HG02840 (cell line): ENCODE results near the gene SNRNP35.
"Not testable (repeated sequence)": the region's sequence is repeated elsewhere in the genome, so short reads cannot be mapped to it uniquely, and the experiment has no call there.

Experiments
- ATAC-seq: cut with Tn5 transposase; IDR thresholded peaks from one replicate; pipeline ENCODE4 v1.9.1; 2021; ENCODE audit warnings: mild to moderate bottlenecking, moderate library complexity, moderate number of reproducible peaks; ENCODE audit not compliant: unreplicated experiment, low FRiP score

SNRNP35 gene, protein sequence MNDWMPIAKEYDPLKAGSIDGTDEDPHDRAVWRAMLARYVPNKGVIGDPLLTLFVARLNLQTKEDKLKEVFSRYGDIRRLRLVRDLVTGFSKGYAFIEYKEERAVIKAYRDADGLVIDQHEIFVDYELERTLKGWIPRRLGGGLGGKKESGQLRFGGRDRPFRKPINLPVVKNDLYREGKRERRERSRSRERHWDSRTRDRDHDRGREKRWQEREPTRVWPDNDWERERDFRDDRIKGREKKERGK

GRCh38 chr12:123457980-123458779 is at the start of gene SNRNP35:
Gene SNRNP35 (plus strand): TSS chr12:123458139. CDS start chr12:123465541, 7,402 bp downstream.
- ATAC-seq, result peak; percentile 61

DNA sequence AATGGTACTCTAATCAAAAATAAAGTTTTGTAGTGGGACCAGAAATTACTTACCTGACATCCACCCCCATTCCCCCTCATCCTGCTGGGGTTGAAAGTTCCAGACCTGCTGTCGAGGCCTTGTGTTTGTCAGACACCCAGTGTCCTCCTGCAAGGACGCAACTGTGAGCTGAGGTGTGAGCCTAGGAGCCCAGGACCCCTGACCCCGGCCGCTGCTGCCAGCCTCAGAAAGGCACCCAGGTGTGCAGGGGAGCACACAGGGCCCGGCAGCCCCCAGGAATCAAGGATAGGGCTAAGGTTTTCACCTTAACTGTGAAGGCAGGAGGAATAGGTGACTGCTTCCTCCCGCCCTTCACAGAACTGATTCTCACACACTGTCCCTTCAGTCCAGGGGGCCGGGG is 49.3 kb upstream of the SNRNP35 start:
- ATAC-seq, result not testable (repeated sequence)

DNA sequence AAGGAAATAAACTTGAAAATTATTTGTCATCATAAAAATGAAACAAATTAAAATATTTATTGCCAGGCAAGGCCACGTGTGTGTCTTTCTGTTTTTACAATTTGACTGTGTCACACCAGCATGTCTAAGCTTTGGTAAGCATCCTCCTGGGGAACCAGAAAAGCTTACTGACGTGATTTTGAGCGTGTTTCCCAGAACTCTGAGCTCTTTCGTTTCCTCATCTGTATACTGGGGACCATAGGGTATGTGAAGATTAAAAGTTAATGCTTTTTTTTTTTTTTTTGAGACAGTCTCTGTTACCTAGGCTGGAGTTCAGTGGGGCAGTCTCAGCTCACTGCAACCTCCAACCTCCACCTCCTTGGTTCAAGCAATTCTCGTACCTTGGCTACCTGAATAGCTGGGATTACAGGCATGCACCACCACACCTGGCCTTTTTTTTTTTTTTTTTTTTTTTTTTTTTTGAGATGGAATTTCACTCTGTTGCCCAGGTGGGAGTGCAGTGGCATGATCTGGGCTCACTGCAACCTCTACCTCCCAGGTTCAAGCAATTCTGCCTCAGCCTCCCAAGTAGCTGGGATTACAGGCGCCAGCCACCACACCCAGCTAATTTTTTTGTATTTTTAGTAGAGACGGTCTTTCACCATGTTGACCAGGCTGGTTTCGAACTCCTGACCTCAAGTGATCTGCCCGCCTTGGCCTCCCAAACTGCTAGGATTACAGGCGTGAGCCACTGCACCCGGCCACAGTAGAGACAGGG is 48.5 kb upstream of the SNRNP35 start:
- ATAC-seq, result not testable (repeated sequence)

- no peak for ATAC-seq
These were observed 47.9 kb upstream of the SNRNP35 start for GRCh38 chr12:123410041-123410412.

DNA sequence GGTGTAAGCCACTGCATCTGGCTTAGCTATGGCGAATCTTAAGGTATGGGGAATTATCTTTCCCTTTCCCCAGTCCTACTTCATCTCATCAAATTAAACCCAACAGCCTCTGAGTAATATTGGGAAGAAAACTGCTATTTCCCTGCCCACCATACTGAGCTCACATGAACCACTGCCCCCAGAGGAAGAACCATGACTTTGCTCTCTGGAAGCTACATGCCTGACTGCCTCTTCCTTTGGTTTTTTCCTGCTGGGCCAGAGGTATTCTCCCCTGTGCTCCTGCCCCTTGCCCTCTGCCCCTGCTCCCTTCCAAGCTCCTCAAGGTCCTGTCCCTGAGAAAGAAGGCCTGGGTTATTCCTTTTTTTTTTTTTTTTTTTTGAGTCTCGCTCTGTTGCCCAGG is 36.6 kb upstream of the SNRNP35 start:
- ATAC-seq, result no peak

GRCh38 chr12:123427036-123427769 is 30.7 kb upstream of the SNRNP35 start:
- peak; percentile 85 for ATAC-seq

- no peak for ATAC-seq
These were observed 29.3 kb upstream of the SNRNP35 start for GRCh38 chr12:123428591-123428990.

- not testable (repeated sequence) for ATAC-seq
These were observed 28.8 kb upstream of the SNRNP35 start for GRCh38 chr12:123429101-123429500.

GRCh38 chr12:123431951-123432817 is 25.8 kb upstream of the SNRNP35 start:
- not testable (repeated sequence) for ATAC-seq

GRCh38 chr12:123433615-123434014 is 24.3 kb upstream of the SNRNP35 start:
- ATAC-seq, result no peak

DNA sequence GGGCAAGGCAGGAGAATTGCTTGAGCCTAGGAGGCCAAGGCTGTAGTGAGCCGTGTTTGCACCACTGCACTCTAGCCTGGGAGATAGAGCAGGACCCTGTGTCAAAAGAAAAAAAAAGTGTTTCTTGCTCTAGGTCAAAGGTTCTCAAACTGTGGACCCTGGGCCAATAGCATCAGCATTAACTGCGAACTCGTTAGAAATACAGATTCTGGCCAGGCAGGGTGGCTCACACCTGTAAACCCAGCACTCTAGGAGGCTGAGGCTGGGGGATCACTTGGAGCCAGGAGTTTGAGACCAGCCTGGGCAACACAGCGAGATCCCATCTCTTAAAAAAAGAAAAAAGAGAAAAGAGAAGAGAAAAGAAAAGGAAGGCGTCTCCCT is 22.3 kb upstream of the SNRNP35 start:
- no peak for ATAC-seq

DNA sequence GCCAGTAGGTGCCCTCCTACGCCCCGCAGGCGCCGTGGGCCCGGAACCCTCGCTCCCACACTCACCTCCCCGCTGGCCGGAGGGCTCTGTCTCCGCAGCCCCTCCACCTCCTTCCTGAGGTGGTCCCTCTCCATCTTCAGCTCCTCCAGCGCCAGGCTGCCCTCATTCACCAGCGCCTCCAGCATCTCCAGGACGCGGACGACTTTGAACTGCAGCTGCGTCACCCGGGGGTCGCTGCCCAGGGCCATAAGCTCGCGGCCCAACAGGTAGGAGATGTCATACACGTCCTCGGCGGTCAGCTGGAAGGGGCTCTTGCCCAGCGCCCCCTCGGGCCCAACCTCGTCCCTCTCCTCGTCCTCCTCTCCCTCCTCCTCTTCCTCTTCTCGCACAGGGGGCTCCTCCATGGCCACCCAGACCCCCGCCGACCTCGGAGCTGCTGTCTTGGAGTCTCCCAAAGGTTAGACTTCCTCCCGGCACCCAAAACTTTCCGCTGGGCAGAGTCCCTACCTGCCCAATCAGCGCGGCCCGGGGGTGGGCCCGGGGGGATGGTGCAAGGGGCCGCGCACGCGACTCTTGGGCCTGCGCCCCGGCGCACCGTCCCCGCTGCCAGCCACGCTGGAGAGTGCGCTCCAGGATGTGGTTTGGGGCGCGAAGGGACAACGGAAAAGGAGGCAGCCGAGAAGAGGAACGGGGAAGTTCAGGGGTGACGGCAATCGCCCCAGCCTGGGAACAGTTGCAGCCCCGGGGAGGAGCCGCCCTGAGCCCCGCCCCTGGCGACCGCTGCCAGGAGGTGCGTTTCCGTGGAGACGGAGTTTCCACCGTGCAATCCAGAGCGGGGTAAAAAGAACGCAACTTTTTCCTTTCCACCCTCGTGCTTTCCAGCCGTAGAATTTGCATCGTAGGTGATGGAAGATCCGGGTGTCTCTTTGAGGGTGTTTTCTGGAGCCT is 21.6 kb upstream of the SNRNP35 start, which contains the start of gene RILPL2:
RILPL2 (minus strand) TSS at position 668 of the 948 bp plus-strand sequence; CDS start at position 404, 264 bp downstream.
- ATAC-seq, result peak; percentile 76

- no peak for ATAC-seq
These were observed 16.3 kb upstream of the SNRNP35 start for GRCh38 chr12:123441523-123442164.

DNA sequence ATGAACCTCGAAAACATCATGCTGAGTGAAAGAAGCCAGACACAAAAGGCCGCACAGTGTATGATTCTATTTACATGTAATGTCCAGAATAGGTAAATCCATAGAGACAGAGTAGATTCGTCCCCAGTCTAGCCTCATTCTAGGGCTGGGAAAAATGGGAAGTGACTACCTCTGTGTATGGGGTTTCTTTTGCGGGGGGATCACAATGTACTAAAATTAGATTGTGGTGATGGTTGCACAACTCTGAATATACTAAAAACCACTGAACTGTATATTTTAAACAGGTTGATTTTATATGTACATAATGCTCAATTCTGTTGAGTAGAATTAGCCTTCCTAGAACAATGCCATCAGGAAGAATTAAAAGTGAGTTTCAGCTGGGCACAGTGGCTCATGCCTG is 15.2 kb upstream of the SNRNP35 start:
- ATAC-seq, result no peak

- no peak for ATAC-seq
These were observed 13.6 kb upstream of the SNRNP35 start for GRCh38 chr12:123444092-123445026.

- ATAC-seq, result no peak
These were observed 12.3 kb upstream of the SNRNP35 start for GRCh38 chr12:123445388-123446332.
